HEK293 (cell line): ENCODE data around the gene TBC1D17.

Source experiments
- CTCF ChIA-PET: fragments of 350-600 bp; formaldehyde crosslinking; extraction: SDS; loops from one replicate; lab custom pipeline; 2021; ENCODE audit warnings: antibody characterized with exemption; lab: Yijun Ruan, JAX
- POLR2A ChIA-PET: fragments of 300-600 bp; formaldehyde crosslinking; extraction: SDS; loops from one replicate; lab custom pipeline; 2020; ENCODE audit warnings: antibody characterized with exemption, inconsistent platforms; lab: Yijun Ruan, JAX
- H3K27ac ChIP-seq: fragments of 200-500 bp; sonication (Bioruptor generic); 2 replicates; pipeline ENCODE4 v1.5.1; 2014; ENCODE audit warnings: low read depth, low read length, control low read depth, inconsistent platforms; ENCODE audit errors: extremely low read depth
- H3K36me3 ChIP-seq, 2 experiments: fragments of 200-500 bp in 1 of 2; sonication (Bioruptor generic) in 1 of 2; 1 replicate in 1 of 2; 2 replicates in 1 of 2; pipeline ENCODE4 v1.5.1; 2014 to 2017; ENCODE audit warnings: inconsistent platforms in 2 of 2, low read length in 2 of 2; ENCODE audit not compliant: control insufficient read depth in 2 of 2, insufficient read depth in 1 of 2
- H3K4me1 ChIP-seq: fragments of 200-500 bp; sonication (Bioruptor generic); 2 replicates; pipeline ENCODE4 v1.5.1; 2014; ENCODE audit warnings: mild to moderate bottlenecking, low read length, inconsistent platforms; ENCODE audit not compliant: control insufficient read depth, insufficient read depth
- H3K4me3 ChIP-seq: 2 replicates; pipeline ENCODE4 v1.5.1; 2011; ENCODE audit warnings: low read depth, mild to moderate bottlenecking, control low read depth, low read length, moderate library complexity
- H3K9me3 ChIP-seq: fragments of 200-500 bp; sonication (Bioruptor generic); 2 replicates; pipeline ENCODE4 v1.5.1; 2014; ENCODE audit warnings: low read depth, low read length, inconsistent platforms; ENCODE audit not compliant: control insufficient read depth, insufficient read depth
- EGR2 ChIP-seq: fragments of 450-650 bp; formaldehyde crosslinking; IDR thresholded peaks from 2 replicates; pipeline ENCODE4 v1.5.1; 2016; ENCODE audit warnings: low read depth, missing biosample characterization, missing genetic modification characterization
- GLIS1 ChIP-seq: fragments of 450-650 bp; formaldehyde crosslinking; IDR thresholded peaks from 2 replicates; pipeline ENCODE4 v1.5.1; 2016; ENCODE audit warnings: missing biosample characterization, missing genetic modification characterization
- IKZF3 ChIP-seq: fragments of 450-650 bp; IDR thresholded peaks from 2 replicates; pipeline ENCODE4 v1.5.0; 2018; ENCODE audit warnings: missing biosample characterization, mild to moderate bottlenecking, missing genetic modification characterization, moderate library complexity
- MYNN ChIP-seq: fragments of 450-650 bp; formaldehyde crosslinking; IDR thresholded peaks from 2 replicates; pipeline ENCODE4 v1.5.1; 2016; ENCODE audit warnings: missing biosample characterization, missing genetic modification characterization, borderline replicate concordance
- PATZ1 ChIP-seq: fragments of 450-650 bp; formaldehyde crosslinking; IDR thresholded peaks from 2 replicates; pipeline ENCODE4 v1.5.1; 2016; ENCODE audit warnings: missing biosample characterization, missing genetic modification characterization
- ZEB2 ChIP-seq: fragments of 450-650 bp; formaldehyde crosslinking; IDR thresholded peaks from 2 replicates; pipeline ENCODE4 v1.5.1; 2016; ENCODE audit warnings: missing biosample characterization, missing genetic modification characterization
- ZFHX2 ChIP-seq: fragments of 450-650 bp; formaldehyde crosslinking; conservative IDR thresholded peaks from 2 replicates; pipeline ENCODE4 v1.5.1; 2016; ENCODE audit warnings: missing biosample characterization, missing genetic modification characterization
- ZNF132 ChIP-seq: fragments of 450-650 bp; formaldehyde crosslinking; IDR thresholded peaks from 2 replicates; pipeline ENCODE4 v1.5.1; 2017; ENCODE audit warnings: missing biosample characterization, missing genetic modification characterization, borderline replicate concordance
- ZNF202 ChIP-seq: fragments of 450-650 bp; formaldehyde crosslinking; IDR thresholded peaks from 2 replicates; pipeline ENCODE4 v1.5.1; 2016; ENCODE audit warnings: missing biosample characterization, missing genetic modification characterization, borderline replicate concordance
- ZNF280D ChIP-seq: fragments of 450-650 bp; formaldehyde crosslinking; IDR thresholded peaks from 2 replicates; pipeline ENCODE4 v1.5.1; 2016; ENCODE audit warnings: missing biosample characterization, missing genetic modification characterization
- ZNF335 ChIP-seq: fragments of 450-650 bp; formaldehyde crosslinking; conservative IDR thresholded peaks from 2 replicates; pipeline ENCODE4 v1.5.1; 2016; ENCODE audit warnings: missing biosample characterization, missing genetic modification characterization
- ZNF501 ChIP-seq: fragments of 450-650 bp; formaldehyde crosslinking; IDR thresholded peaks from 2 replicates; pipeline ENCODE4 v1.5.1; 2016; ENCODE audit warnings: missing biosample characterization, missing genetic modification characterization
- ZNF530 ChIP-seq: fragments of 450-650 bp; formaldehyde crosslinking; IDR thresholded peaks from 2 replicates; pipeline ENCODE4 v1.5.1; 2016; ENCODE audit warnings: low read depth, missing biosample characterization, missing genetic modification characterization
- ZNF600 ChIP-seq: fragments of 450-650 bp; formaldehyde crosslinking; IDR thresholded peaks from 2 replicates; pipeline ENCODE4 v1.5.1; 2016; ENCODE audit warnings: missing biosample characterization, missing genetic modification characterization
- ZNF629 ChIP-seq: fragments of 450-650 bp; formaldehyde crosslinking; IDR thresholded peaks from 2 replicates; pipeline ENCODE4 v1.5.1; 2017; ENCODE audit warnings: missing biosample characterization, missing genetic modification characterization
- ZNF664 ChIP-seq: fragments of 450-650 bp; formaldehyde crosslinking; IDR thresholded peaks from 2 replicates; pipeline ENCODE4 v1.5.1; 2016; ENCODE audit warnings: missing biosample characterization, missing genetic modification characterization
- TF ChIP-seq, protein P1 (sequence below): fragments of 450-650 bp; formaldehyde crosslinking; IDR thresholded peaks from 2 replicates; pipeline ENCODE4 v1.5.1; 2016; ENCODE audit warnings: missing biosample characterization, missing genetic modification characterization

TBC1D17 gene

DNA sequence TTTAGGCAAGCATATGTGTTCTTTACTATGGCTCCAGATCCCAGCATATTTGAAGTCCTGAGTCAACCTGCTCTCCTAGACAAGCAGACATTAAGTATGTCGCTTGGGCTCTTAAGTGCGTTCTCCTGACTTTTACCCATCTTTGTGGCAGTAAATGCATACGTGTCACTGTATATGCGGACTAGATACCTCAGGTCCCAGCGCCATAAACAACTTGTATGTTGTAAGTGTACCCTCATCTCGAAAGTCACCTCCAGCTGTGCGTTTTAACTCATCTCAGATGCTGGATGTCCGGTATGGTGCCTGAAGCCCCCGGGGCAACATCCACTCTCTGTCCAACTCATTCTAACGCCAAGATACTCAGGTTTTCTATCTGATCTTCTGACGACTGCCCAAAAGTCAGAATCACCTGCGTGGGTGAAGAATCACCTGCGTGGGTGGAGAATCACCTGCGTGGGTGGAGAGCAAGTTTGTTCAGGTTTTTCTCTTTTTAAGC lies 24.8 kb upstream of the TBC1D17 start:
- TF ChIP-seq ZEB2 (tag by site-specific recombination) = peak; percentile 49; the same call in 1 of the 2 replicates
- TF ChIP-seq GLIS1 (tag by site-specific recombination) = 0 out of 2 replicates have a peak, but pooled peaks have one; percentile 17
- no peak for TF ChIP-seq ZNF280D (tag by site-specific recombination)
- peak; percentile 52 for TF ChIP-seq ZNF335
- no peak for TF ChIP-seq ZNF664 (tag by site-specific recombination)
- TF ChIP-seq EGR2 (tag by site-specific recombination) = peak; percentile 91
- TF ChIP-seq ZFHX2 (tag by site-specific recombination) = peak; percentile 94
- TF ChIP-seq ZNF600 (tag by site-specific recombination) = peak; percentile 64
- TF ChIP-seq, protein P1, sequence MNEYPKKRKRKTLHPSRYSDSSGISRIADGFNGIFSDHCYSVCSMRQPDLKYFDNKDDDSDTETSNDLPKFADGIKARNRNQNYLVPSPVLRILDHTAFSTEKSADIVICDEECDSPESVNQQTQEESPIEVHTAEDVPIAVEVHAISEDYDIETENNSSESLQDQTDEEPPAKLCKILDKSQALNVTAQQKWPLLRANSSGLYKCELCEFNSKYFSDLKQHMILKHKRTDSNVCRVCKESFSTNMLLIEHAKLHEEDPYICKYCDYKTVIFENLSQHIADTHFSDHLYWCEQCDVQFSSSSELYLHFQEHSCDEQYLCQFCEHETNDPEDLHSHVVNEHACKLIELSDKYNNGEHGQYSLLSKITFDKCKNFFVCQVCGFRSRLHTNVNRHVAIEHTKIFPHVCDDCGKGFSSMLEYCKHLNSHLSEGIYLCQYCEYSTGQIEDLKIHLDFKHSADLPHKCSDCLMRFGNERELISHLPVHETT (tag by site-specific recombination) = no peak
- TF ChIP-seq MYNN (tag by site-specific recombination) = 0 out of 2 replicates have a peak, but pooled peaks have one; percentile 46
- peak; percentile 42; the same call in 1 of the 2 replicates for TF ChIP-seq PATZ1 (tag by site-specific recombination)
- CTCF ChIA-PET = interaction anchor here (0.6 to 1.6 kb wide), 3 partner anchors 10 to 131 kb away, joined by 3 to 4 read pairs (median 3); no protein-coding TSS in a partner anchor
- POLR2A ChIA-PET = interaction anchor here (0.6 to 8.8 kb wide), 5 partner anchors 12 to 86 kb away, joined by 3 to 128 read pairs (median 6); partner anchors contain the start of genes AKT1S1, AP2A1, FUZ and PNKP
- Histone ChIP-seq H3K4me3 (peak overlapping the region; percentile 76), H3K27ac (no peak overlapping the region), H3K4me1 (peaks cover 17% of the 10 kb centered on the region; the same call in 1 of the 2 replicates), H3K9me3 (no peaks in the 10 kb centered on the region), H3K36me3 (peaks cover 0 to 37% of the 10 kb centered on the region in 2 experiments; a peak in 2 of 3 replicates)

DNA sequence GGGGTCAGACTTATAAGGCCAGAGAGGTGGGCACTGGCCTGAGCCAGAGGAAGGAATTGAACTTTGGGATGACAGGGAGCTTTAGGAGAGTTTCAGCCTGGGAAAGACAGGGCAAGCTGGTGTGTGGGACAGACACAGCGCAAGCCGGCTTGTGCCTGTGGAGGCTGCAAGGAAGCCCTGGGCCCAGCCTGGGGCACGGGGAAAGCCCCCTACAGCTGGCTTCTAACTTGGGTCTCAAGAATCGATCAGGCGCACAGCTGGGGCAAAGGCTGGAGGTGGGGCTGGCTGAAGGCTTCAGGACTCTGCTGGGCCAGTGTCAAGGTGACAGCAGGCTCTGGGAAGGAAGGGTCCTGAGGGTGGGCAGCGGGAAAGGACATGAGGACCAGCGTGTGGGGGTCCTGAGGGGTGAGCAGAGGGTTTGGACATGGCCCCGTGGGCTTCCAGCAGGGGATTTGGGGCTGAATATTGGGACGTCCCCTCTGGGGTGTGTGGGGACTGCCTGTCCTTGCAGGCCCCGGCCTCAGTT lies 23.6 kb upstream of the TBC1D17 start:
- Histone ChIP-seq H3K9me3 (no peaks in the 10 kb centered on the region), H3K36me3 (peaks cover 0 to 50% of the 10 kb centered on the region in 2 experiments; a peak in 2 of 3 replicates), H3K4me1 (peaks cover 15% of the 10 kb centered on the region; the same call in 1 of the 2 replicates), H3K4me3 (no peak overlapping the region), H3K27ac (no peak overlapping the region)
- CTCF ChIA-PET = interaction anchor here (0.7 to 1.6 kb wide), 2 partner anchors 13 to 1701 kb away, joined by 3 to 4 read pairs; no protein-coding TSS in a partner anchor
- POLR2A ChIA-PET = interaction anchor here (1.0 to 8.8 kb wide), 3 partner anchors 10 to 41 kb away, joined by 4 to 128 read pairs (median 4); partner anchors contain the start of genes FUZ and PNKP
- TF ChIP-seq IKZF3 (tag by site-specific recombination) (0 out of 2 replicates have a peak, but pooled peaks have one; percentile 9), ZNF132 (tag by site-specific recombination) (no peak), ZNF530 (tag by site-specific recombination) (no peak), ZNF202 (tag by site-specific recombination) (no peak), ZNF629 (tag by site-specific recombination) (no peak), ZNF501 (tag by site-specific recombination) (no peak)
